ENCODE measurements around the gene PTPRQ.
"Not testable (repeated sequence)": the region's sequence is repeated elsewhere in the genome, so short reads cannot be mapped to it uniquely, and the experiment has no call there.

Gene PTPRQ

DNA sequence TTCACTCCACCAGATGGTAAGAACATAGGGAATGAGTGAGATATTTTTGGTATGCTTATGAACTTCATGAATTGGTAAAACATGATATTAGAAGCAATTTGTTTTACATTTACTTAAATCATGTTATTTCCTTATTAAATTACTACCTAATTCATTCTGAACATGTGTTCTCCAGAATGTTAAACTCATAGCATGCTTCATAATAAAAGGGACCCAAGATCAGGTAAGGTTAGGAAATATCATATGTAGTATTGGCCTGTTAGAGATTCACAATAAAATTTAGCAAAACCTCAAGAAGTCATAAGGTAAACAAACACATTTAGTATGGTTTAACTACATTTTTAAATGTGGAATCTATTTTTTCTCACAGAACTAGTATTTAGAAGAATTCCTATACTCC lies 28.2 kb downstream of the PTPRQ start:
- FAIRE-seq: no peak

DNA sequence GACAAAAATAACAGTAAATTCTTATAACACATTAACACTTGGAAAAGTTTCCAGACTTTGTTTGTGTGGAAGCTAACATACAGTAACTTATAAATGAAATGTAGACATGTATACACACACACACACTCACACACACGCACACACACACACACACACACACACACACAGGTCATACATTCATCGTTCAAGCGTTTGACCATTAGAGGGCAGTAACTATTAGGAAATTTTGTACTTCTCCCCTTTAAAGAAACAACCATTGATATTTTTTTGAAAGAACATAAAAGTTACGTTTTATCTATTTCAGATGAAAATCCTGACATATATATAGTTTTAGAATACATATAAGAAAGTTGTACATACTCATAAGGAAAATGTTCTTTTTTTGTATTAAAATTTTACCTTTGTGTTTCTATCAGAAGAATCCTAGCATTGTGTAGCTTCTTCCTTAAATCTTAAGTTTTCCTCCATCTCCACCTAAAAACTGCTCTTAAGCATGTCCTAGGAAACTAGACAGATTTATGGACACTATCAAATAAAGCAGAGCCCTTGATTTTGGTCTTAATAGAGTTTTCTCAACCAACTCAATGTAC lies 29.0 kb downstream of the PTPRQ start:
- FAIRE-seq: peak; percentile 56

DNA sequence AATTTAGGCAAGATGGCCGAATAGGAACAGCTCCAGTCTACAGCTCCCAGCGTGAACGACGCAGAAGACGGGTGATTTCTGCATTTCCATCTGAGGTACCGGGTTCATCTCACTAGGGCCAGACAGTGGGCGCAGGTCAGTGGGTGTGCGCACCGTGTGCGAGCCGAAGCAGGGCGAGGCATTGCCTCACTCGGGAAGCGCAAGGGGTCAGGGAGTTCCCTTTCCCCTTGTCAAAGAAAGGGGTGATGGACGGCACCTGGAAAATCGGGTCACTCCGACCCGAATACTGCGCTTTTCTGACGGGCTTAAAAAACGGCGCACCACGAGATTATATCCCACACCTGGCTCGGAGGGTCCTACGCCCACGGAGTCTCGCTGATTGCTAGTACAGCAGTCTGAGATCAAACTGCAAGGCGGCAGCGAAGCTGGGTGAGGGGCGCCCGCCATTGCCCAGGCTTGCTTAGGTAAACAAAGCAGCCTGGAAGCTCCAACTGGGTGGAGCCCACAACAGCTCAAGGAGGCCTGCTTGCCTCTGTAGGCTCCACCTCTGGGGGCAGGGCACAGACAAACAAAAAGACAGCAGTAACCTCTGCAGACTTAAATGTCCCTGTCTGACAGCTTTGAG lies 33.6 kb downstream of the PTPRQ start:
- FAIRE-seq: not testable (repeated sequence)

DNA sequence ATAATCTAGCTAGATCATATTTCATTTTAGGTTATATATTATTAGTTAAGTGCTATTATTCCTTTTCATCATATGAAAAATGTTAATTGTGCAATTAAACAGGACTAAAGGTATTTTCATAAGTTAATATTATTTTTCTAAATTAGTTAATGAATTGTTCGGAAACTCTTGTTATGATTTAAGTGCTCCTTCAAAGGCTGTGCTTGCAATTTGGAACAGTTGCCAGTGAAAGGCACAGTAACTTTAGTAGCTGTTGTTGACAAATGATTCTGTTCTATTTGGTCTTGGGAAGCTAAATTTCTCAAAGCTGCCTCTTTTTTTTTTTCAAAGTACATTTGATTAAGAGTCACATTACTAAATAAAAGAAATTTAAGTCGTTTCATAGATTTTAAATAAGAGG lies 40.7 kb downstream of the PTPRQ start:
- no peak for FAIRE-seq

DNA sequence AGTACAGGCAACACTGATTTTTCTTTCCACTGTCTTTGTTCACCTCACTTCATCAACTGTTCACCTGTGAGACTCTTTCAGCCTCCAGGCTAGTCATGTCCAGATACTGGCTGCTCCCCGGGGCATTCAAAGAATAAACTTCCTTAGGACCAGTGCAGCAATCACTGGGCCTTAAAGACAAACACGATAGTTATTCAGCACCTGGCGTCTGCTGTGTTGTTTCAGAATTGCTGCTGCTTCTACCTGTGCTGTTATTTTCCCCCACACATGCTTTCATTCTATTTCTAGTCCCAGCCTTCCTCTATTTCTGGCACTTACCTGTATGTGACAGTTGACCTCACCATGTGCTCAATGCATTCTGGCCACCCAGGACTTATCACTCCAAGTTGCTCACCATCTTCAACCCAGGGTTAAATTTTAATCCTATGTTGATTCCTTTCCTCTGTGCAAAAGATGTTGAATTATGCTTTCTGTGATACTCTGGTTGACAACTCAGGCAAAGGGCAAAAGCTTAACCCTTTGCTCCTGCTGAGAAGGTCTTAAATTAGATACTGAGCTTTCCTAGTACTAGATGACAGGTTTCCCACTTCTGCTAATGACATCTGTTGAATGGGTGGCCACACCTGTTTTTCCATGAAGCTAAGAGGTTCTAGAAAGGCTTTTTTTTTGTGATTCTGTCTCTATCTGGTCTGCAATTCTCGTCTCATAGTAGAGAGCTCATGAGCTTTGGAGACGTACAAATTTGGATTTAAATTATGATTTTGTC lies 41.4 kb downstream of the PTPRQ start:
- no peak for FAIRE-seq

DNA sequence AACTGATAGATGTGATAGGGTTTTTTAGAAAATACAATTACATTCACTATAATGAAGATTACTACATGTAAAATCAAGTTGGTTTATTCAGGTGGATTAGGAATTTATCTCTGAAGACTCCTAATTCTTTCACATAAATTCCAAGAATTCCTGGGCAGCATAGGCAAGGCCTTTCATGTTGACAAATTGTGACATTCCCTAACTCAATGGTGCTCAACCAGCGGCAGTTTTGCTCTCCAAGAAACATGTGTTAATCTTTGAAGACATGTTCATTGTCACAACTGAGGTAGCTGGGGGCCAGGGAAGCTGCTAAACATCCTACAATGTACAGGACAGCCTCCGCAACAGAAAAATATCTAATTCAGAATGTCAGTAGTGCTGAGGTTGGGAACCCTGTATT lies 46.3 kb downstream of the PTPRQ start:
- FAIRE-seq: no peak

DNA sequence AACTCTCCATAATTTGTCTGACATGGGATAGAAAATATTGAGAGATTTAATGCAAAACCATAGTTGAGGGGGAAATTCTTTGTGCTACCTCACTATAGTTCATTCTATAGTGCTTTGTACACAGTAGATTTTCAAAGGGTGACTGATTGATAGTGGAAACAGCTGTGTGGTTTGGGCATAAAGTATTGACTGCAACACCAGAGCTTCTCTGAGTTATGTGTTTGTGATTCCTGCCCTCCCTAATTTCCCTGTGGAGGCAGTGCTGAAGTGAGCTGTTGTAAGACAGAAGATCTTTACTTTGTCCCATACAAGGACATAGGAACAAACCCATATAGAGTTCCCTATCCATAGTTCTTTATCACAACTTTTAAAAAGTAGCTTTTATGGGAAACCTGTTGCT lies 47.1 kb downstream of the PTPRQ start:
- FAIRE-seq: no peak

DNA sequence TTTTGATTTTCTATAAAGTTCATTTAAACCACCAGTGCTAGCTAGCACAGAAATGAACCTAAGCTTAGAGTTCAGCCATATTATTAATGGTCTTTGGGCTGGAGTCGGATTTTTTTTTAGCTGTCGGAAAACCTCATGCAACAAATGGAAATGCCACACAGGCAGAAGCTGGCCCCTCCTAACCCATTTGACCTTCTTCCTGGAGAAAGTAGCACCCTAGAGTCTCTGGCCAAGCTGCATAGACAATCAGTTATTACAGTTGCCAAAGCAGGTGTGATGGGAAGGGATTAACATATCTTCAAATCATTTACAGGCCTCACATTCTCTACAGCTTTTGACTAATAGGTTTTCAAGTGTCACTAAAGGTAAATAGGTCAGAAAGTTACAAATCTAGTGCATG lies 49.4 kb downstream of the PTPRQ start:
- FAIRE-seq: no peak

DNA sequence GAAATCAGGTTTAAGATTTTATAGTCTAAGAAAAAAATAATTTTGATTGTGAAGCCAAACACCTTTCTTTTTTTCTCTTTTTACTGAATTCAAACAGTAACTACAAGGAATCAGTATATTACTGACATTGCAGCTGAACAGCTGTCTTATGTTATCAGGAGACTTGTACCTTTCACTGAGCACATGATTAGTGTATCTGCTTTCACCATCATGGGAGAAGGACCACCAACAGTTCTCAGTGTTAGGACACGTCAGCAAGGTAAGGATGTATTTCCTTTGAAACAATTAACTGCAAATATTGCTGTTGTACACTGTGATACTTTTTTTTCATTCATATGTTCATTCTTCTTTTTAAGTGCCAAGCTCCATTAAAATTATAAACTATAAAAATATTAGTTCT lies 50.8 kb downstream of the PTPRQ start:
- FAIRE-seq: no peak

DNA sequence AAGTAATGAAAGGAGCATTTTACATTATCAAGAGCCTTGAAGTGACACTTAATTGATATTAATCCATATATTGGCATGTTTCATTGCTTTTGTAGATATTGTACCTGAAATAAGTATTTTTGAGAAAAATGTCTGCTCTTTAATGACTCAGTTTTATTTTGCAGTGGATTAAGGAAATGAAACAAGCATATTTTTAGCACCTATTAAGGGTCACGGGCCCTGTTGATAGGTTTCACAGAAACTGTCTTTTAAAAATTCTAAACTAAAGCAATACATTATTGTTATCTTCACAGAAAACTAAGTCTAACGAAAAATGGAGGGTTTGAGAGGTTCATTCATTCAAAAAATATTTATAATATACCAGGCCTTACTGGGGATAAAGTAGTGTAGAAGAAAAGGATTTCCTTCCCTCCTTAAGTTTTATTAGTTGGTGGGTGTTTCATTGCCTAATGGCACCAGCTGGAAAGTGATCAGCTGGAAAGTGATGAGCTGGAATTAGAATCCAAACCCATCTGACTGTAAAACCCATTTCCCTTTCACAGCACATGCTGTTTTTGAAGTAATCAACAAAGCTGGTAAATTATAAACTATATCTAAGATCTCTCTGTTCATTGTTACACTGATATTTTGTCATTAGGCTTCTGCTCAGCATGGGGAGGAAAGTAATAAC lies 54.2 kb downstream of the PTPRQ start:
- no peak for FAIRE-seq

DNA sequence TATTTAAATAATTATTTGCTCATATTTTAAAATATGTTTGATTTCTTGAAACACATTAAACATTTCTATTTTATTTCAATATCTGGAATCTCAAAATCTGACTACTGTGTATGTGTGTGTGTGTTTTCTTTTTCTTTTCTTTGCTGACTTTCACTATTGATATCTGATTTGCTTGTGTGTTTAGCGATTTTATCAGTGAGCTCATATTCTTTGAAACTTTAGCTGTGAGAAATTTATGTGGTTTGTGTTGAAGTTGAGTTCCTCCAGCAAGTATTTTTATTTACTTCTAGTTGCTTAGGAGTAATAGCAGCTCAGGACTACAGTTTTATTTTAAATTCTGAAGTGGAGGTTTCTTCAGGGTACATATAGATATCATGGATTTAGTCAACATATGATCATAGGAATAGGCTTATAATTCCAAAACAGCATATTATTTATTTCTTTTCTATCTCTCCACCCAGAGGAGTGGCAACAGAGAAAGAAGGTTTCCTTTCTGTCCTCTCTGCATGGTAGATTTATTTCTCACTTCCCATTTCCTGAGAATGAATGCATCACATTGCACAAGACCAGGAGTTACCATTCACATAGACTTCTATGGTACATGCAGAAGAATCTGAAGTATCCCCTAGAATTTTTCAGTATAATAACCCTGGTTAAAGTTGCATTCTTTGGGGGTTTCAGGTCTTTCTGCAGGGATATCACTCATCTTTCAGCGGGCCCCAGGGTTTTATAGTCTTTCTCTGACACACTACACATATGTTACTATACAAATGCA lies 60.5 kb downstream of the PTPRQ start:
- FAIRE-seq: no peak

DNA sequence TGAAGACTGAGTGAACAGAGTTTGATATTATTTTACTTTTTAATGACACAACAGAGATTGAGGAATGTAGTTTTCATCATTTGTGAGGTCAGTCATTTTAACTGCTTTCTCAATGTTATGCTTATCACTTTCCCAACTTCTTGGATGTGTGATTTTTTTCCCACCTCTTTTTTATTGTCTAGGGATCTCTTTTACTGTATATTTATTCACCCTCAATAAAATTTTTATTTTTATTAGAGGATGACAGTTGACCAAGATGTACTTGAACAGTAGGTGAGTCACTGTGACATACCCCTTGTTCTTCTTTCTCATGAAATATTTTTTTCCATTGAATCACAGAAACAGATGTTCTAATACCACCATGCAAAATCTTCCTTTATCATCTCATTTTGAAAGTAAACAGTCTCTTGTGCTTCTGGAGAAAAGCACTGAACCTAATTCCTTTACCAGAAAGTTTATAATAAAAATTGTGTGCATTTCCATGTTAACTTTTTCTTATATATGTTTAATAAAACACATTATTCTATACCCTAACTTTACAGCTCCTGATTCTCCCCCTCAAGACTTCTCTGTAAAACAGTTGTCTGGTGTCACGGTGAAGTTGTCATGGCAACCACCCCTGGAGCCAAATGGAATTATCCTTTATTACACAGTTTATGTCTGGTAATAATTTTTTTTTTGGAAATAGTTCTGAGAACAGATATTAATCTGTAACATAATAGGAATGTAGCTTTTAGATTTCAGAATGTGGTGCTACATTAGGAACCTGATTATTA lies 65.9 kb downstream of the PTPRQ start:
- FAIRE-seq: no peak

DNA sequence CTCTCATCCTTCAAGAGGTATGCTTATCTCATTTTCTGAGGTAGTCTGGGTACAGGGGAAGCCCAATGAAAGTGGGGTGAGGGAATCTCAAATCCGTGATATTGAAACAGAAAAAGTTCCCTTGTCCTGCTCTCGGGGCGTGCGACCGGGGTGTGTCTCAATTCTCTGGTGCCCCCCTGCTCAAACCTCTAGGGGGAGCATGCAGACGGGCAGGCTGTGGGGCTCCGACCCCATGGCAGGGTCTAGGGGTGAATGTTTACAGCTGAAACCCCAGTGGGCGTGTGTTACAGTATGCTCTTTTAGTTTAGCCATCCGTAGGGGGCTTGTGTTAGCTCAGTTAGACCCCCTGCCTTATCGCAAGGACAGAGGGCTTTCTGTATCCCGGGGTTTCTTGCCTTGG lies 68.7 kb downstream of the PTPRQ start:
- no peak for FAIRE-seq

DNA sequence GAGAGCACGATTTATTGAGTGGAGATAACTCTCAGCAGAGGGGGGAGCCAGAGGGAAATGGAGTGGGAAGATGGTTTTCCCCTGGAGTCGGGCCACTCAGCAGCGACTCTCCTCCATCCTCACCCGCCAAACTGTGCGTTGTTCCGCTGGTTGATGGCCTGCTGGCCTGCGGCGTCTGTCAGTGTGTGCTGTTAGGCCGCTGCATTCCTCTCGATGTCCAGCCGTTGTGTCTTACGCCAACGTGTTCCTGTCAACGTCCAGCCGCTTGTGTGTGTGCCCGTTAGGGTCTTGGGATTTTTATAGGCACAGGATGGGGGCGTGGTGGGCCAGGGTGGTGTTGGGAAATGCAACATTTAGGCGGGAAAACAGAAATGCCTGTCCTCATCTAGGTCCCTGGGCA lies 69.2 kb downstream of the PTPRQ start:
- FAIRE-seq: no peak

DNA sequence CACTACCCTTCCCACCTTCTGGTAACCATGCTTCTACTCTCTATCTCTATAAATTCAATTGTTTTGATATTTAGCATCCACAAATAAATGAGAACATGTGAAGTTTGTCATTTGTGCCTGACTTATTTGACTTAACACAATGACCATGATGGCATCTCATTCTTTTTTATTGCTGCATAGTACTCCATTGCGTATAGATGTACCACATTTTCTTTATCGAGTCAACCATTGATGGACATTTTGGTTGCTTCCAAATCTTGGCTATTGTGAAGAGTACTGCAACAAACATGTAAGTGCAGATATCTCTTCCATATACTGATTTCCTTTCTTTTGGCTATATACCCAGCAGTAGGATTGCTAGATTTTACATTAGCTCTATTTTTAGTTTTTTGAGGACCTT lies 73.6 kb downstream of the PTPRQ start:
- FAIRE-seq: no peak

DNA sequence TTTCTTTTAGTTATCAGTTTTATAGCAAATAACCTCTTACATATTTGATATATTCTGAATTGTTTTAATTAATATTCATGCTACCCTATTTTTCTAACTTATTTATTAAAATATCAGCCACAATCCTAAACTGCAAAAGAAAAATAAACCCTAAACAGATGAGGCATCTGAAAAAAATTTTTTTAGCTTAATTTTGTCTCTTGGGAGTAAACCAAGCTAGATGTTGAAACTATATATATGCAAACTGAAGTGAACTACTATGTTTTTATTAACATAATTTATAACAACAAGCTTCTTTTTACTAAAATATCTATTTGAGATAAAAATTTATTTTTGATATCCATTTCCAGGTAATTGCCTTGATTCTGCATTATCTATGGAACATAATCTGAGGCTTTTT lies 87.6 kb downstream of the PTPRQ start:
- FAIRE-seq: no peak

DNA sequence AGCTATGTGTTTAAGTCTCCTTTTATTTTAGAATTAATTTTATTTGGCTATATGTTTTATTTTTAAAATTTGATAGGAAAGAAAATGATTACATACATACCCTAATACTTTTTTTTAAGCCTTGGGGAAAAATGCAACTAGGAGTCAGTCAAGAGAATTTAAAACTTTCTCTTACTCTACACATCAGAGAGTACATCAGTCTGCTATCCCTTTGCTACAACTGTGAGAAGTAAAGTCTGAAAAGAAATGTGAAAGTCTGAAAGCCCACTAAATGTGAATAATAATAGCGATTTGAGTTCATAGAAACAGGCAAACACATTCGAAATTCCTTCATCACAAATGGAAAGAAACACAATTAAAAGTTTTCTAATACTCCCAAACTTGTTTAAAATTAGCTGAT lies 95.0 kb downstream of the PTPRQ start:
- no peak for FAIRE-seq

DNA sequence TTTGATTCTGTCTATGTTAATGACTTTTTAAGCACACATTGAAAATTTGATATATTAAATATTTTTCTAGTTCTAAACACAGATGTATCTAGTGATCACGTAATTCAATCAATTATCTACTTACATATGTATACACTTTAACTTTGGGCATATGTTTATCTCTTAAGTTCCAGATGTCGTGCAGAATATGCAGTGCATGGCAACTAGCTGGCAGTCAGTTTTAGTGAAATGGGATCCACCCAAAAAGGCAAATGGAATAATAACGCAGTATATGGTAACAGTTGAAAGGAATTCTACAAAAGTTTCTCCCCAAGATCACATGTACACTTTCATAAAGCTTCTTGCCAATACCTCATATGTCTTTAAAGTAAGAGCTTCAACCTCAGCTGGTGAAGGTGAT lies 105.3 kb downstream of the PTPRQ start:
- no peak for FAIRE-seq

DNA sequence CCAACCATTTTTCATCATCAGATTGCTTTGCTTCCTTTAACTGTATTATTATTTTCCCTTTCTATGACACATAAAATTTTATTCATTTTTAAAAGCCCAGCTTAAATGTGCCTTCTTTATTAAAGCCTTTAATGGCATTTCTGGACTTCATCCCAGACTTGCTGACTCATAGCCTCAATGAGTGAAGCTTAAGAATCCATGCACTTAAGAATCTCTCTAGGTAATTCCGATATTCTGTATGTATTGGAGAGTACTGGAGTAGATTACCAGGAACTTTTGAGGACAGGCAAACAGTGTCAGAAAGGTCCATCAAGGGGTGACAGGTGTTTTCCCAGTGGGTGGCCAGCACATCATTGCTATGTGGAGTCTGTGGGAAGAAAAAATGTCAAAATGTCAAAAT lies 107.9 kb downstream of the PTPRQ start:
- FAIRE-seq: no peak

DNA sequence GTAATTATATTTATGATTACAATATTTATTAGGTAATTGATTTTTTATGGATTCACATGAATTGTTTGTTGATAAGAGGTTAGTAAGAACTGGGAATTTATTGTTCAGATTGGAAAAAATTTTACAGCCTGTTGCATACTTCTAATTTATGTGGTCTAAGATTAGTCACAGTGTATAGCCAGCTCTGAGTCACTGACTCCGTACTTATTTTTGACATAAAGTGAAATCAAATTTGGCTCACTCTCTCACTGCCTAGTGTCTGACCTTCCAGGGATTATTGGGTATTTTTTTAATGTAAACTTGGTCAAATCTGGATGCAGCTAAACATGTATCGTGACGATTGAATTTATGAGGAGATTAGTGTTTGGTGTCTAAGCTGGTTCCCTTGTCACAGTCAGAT lies 109.3 kb downstream of the PTPRQ start:
- FAIRE-seq: no peak

DNA sequence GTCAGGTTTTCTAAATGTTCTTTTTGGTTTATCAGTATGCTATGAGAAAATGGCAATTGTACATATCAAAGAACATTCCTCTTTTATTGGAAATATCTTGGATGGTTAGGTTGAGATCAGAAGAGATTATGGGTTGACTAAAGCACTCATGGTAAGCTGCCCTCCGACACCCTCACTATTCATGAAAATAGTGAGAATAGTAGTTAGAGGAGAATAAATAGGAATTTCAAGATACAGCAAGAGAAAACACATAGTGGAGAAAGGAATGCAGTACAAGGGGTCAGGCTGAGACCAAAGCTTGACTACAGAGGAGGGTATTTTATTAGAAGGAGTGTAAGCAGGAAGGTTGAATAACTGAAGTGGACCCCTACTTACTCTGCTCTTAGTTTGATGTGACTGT lies 112.5 kb downstream of the PTPRQ start:
- no peak for FAIRE-seq

DNA sequence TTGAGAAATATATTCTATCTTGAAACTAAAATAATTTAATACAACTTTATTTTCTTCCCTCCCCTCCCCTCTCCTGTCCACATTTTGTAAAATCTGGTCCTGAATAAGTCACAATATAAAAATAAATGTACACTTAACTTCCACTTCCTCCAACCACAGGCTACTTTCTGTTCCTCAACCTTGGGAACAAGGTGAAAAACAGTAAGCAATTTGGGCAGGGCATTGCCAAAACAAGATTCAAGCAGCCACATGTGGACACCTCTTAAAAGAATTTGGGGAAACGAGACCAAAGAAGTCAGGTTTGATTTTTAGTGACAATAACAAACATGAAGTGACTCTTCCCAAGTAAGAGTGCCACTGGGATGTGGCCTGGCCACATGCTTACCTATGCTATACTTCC lies 115.7 kb downstream of the PTPRQ start:
- no peak for FAIRE-seq
